ENCODE measurements around the gene SPATC1L. TPM values are rescaled to one million over a fixed set of nuclear protein-coding genes. Genes with fewer than 3 reads are reported as not detected.

The SPATC1L gene
- total RNA-seq, 1 experiment from 2014 or later: 36.0 TPM

- H2BK20ac ChIP-seq (ENCODE audit: low read depth, low read length, poor library complexity, severe bottlenecking): no peak overlapping the region
- DNase-seq: no peak
- H4K91ac ChIP-seq (ENCODE audit: insufficient read length, low read depth, low read length): no peak overlapping the region
Measured at GRCh38 chr21:46156378-46156645, 27.9 kb downstream of the SPATC1L start.

More at GRCh38 chr21:46156378-46156645, 27.9 kb downstream of the SPATC1L start:
- Mint-ChIP-seq H3K4me1 (peaks cover 6 to 9% of the 10 kb centered on the region in 2 experiments), H3K36me3 (ENCODE audit: insufficient read depth in 1 of 3, low read depth in 3 of 3) (peaks cover 6 to 12% (median 9%) of the 10 kb centered on the region in 3 experiments; a peak in 4 of 7 replicates), H3K9me3 (peaks cover 6 to 12% of the 10 kb centered on the region in 2 experiments; a peak in 2 of 5 replicates), H3K27ac (peak overlapping the region in 1 of 3 experiments; percentile 1; a peak in 2 of 7 replicates), H3K4me3 (no peak overlapping the region), H3K27me3 (ENCODE audit: low read depth) (no peaks in the 10 kb centered on the region)
- Histone ChIP-seq H4K5ac (ENCODE audit: insufficient read length, low read depth, low read length) (no peak overlapping the region), H3K4me1 (ENCODE audit: insufficient read depth, low read length) (no peaks in the 10 kb centered on the region; the same call in 1 of the 2 replicates), H3T11ph (ENCODE audit: low read length) (no peak overlapping the region), H3K23ac (ENCODE audit: insufficient read length, low read depth, low read length) (no peak overlapping the region), H3K79me1 (ENCODE audit: insufficient read depth, low read depth, low read length, poor library complexity, severe bottlenecking) (no peaks in the 10 kb centered on the region), H3K9ac (ENCODE audit: extremely low read depth, insufficient read length, low read length) (no peak overlapping the region), H3K14ac (ENCODE audit: insufficient read depth, low read length) (no peak overlapping the region), H3K79me2 (ENCODE audit: insufficient read depth, low read length) (no peaks in the 10 kb centered on the region), H3K4ac (ENCODE audit: low read depth, low read length) (no peak overlapping the region), H2AFZ (ENCODE audit: low read length) (no peak overlapping the region), H3K27ac (ENCODE audit: insufficient read length, low read depth, low read length) (no peak overlapping the region), H3K27me3 (ENCODE audit: insufficient read depth, low read length) (no peaks in the 10 kb centered on the region), H3K4me2 (ENCODE audit: insufficient read depth, insufficient read length, low read length) (no peak overlapping the region), H3K56ac (ENCODE audit: insufficient read length, low read depth, low read length) (no peak overlapping the region), H2AK5ac (ENCODE audit: insufficient read length, low read length) (no peak overlapping the region), H4K8ac (replicated peaks; ENCODE audit: insufficient read length, low read depth, low read length) (no peak overlapping the region), H3K18ac (ENCODE audit: insufficient read length, low read depth, low read length) (no peak overlapping the region), H3K23me2 (ENCODE audit: insufficient read length, low read depth, low read length, poor library complexity, severe bottlenecking) (no peaks in the 10 kb centered on the region), H2BK12ac (ENCODE audit: insufficient read length, low read depth, low read length) (no peak overlapping the region), H2BK120ac (ENCODE audit: low read depth, low read length, poor library complexity, severe bottlenecking) (no peak overlapping the region), H3K9me3 (ENCODE audit: control insufficient read depth, low read depth, low read length) (no peaks in the 10 kb centered on the region), H2BK5ac (ENCODE audit: insufficient read length, low read length) (no peak overlapping the region), H2BK15ac (ENCODE audit: low read depth, low read length) (no peak overlapping the region), H4K20me1 (ENCODE audit: control insufficient read depth, insufficient read depth, insufficient read length) (no peaks in the 10 kb centered on the region)
- no CpG with 5 or more reads among the region's 7 CpGs for WGBS (ENCODE audit: extremely low coverage, insufficient read length, low lambda C conversion rate)
- TF ChIP-seq CTCF (conservative IDR thresholded peaks at IDR 0.05): no peak

All from H9 (cell line).